Lower leg skin (tissue), 4 donors: ENCODE results near the gene SS18L1. TPM values are rescaled to one million over a fixed set of nuclear protein-coding genes. Genes with fewer than 3 reads are reported as not detected.
A peak's percentile ranks its signal among the peaks of the same experiment; 100 is the strongest.

Experiments used
- DNase-seq, 2 donors: peaks; one replicate each; pipeline ENCODE4 v3.0.0-alpha.2; 2019; ENCODE audit warnings: low spot score in 2 of 2
- H3K4me3 ChIP-seq: fragments of 200-600 bp; sonication (generic); 2 replicates; pipeline ENCODE4 v1.5.1; 2017; ENCODE audit warnings: mild to moderate bottlenecking, low read depth; ENCODE audit not compliant: poor library complexity, severe bottlenecking
- POLR2A ChIP-seq, 2 donors: fragments of 450-650 bp; IDR thresholded peaks; one replicate each; pipeline ENCODE4 v1.6.1; 2016 to 2017; ENCODE audit warnings: antibody characterized with exemption in 2 of 2, mild to moderate bottlenecking in 1 of 2, moderate library complexity in 1 of 2
- WGBS, 2 donors: methylation state at CpG; one replicate each; pipeline ENCODE4 v1.1.5; 2018; 5-methylcytosine and 5-hydroxymethylcytosine counted together
- intact Hi-C: fragments of 100-400 bp; cut with DNase I; formaldehyde crosslinking; loops from one replicate; pipeline ENCODE4 v1.15.0; 2023; ENCODE audit warnings: low total_unique reads
- total RNA-seq, 4 donors: library from RNA; depleted of rRNA; stranded (reverse); fragments of >200 nt; gene quantifications; one replicate each; pipeline ENCODE4 v1.1.0, GENCODE V29; 2016
- TF ChIP-seq, protein P1 (sequence below), 3 donors: fragments of 450-650 bp; IDR thresholded peaks; one replicate each; pipeline ENCODE4 v1.5.1; 2016; ENCODE audit warnings: antibody characterized with exemption in 3 of 3, mild to moderate bottlenecking in 3 of 3, moderate library complexity in 2 of 3

The SS18L1 gene
- total RNA-seq, 4 donors from 2014 or later, result 23.3 to 51.7 (median 25.8) TPM

DNA sequence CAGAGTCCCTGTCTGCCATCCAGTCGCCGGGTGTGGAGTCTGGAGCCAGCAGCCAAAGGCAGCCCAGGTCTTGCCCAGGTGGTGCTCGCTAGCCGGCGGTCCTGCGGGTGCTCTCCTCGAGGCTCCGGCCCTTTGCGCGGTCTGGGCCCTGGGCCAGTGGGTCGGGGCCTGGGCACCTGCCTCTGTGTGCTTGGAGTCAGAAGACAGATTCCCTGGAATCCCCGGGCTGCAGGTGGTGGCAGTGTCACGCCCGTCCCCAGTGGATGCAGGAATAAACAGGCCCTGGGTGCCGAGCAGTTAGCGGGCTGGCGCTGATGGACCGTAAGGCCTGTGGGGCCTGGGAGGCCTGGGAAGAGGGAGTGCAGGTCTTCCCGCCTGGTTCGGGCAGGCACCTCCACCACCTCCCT, 5.3 kb downstream of the SS18L1 start:
- intact Hi-C loops, result no loop called here
- DNase-seq, result no peak
- no peak overlapping the region for H3K4me3 ChIP-seq
- TF ChIP-seq, protein P1, sequence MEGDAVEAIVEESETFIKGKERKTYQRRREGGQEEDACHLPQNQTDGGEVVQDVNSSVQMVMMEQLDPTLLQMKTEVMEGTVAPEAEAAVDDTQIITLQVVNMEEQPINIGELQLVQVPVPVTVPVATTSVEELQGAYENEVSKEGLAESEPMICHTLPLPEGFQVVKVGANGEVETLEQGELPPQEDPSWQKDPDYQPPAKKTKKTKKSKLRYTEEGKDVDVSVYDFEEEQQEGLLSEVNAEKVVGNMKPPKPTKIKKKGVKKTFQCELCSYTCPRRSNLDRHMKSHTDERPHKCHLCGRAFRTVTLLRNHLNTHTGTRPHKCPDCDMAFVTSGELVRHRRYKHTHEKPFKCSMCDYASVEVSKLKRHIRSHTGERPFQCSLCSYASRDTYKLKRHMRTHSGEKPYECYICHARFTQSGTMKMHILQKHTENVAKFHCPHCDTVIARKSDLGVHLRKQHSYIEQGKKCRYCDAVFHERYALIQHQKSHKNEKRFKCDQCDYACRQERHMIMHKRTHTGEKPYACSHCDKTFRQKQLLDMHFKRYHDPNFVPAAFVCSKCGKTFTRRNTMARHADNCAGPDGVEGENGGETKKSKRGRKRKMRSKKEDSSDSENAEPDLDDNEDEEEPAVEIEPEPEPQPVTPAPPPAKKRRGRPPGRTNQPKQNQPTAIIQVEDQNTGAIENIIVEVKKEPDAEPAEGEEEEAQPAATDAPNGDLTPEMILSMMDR (IDR thresholded peaks at IDR 0.05), result no peak
- TF ChIP-seq POLR2A (IDR thresholded peaks at IDR 0.05), result no peak
- WGBS, 2 donors, result 58 to 72% methylated on average over 9 to 20 of the region's 20 CpGs

GRCh38 chr20:62149532-62150309, 6.2 kb downstream of the SS18L1 start:
- WGBS, 2 donors, result 45 to 53% methylated on average over 24 of the region's 24 CpGs
- peak in 1 of 2 donors; percentile 63 for DNase-seq
- no peak overlapping the region for H3K4me3 ChIP-seq
- TF ChIP-seq, protein P1 (IDR thresholded peaks at IDR 0.05), result no peak
- no peak for TF ChIP-seq POLR2A (IDR thresholded peaks at IDR 0.05)
- intact Hi-C loops, result no loop called here

GRCh38 chr20:62150310-62150575, 6.7 kb downstream of the SS18L1 start:
- intact Hi-C loops, result no loop called here
- DNase-seq, result no peak
- TF ChIP-seq, protein P1 (IDR thresholded peaks at IDR 0.05), result no peak
- no peak for TF ChIP-seq POLR2A (IDR thresholded peaks at IDR 0.05)
- 77 to 85% methylated on average over 11 of the region's 11 CpGs for WGBS, 2 donors
- no peak overlapping the region for H3K4me3 ChIP-seq

DNA sequence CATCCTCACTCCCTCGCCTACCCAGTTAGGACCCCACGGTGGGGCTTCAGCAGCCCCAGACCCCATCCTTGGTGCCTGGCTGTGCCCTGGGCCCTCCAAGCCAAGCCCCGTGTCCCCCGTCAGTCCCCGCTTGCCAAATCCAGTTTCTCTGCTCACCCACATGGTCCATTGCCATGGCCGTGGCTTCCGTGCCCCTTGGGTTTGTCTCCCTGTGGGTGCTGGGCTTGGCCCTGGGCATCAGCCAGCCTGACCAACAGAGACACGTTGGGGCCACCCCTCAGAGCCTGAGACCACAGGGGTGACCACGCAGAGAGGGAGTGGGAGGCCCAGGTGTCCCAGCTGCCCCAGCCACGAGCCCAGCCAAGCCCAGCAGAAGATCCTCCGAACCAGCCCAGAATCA, 7.7 kb downstream of the SS18L1 start:
- H3K4me3 ChIP-seq, result no peak overlapping the region
- intact Hi-C loops, result no loop called here
- DNase-seq, result no peak
- TF ChIP-seq POLR2A (IDR thresholded peaks at IDR 0.05), result no peak
- TF ChIP-seq, protein P1 (IDR thresholded peaks at IDR 0.05), result no peak
- 81 to 85% methylated on average over 11 of the region's 11 CpGs for WGBS, 2 donors

GRCh38 chr20:62151835-62152364, 8.3 kb downstream of the SS18L1 start:
- TF ChIP-seq, protein P1 (IDR thresholded peaks at IDR 0.05), result no peak
- TF ChIP-seq POLR2A (IDR thresholded peaks at IDR 0.05), result no peak
- no peak for DNase-seq
- WGBS, 2 donors, result 85 to 86% methylated on average over 23 of the region's 23 CpGs
- intact Hi-C loops, result no loop called here
- H3K4me3 ChIP-seq, result no peak overlapping the region
